IMR-90 (cell line): ENCODE data around the gene FANCL. TPM values are rescaled to one million over a fixed set of nuclear protein-coding genes. Genes with fewer than 3 reads are reported as not detected.

Experiments used
- ATAC-seq: fragments of 200-7000 bp; cut with Tn5 transposase; 2 replicates; pipeline ENCODE4 v1.9.1; 2020; ENCODE audit warnings: low read depth, mild to moderate bottlenecking, moderate library complexity
- BruUV-seq: library from RNA; stranded (reverse); fragments of 400-500 nt; replicated peaks from 2 replicates; lab custom pipeline; 2021; lab: Mats Ljungman, UMichigan
- CTCF ChIA-PET: fragments of 300-600 bp; formaldehyde crosslinking; extraction: SDS; loops from one replicate; lab custom pipeline; 2021; ENCODE audit warnings: antibody characterized with exemption; lab: Yijun Ruan, JAX
- POLR2A ChIA-PET: fragments of 300-600 bp; sonication (Branson Sonifier 250); formaldehyde crosslinking; loops from one replicate; lab custom pipeline; 2022; ENCODE audit warnings: antibody characterized with exemption; ENCODE audit not compliant: unreplicated experiment; lab: Charles Lee
- DNase-seq: peaks from one replicate; pipeline ENCODE4 v3.0.0; 2013
- H2AFZ ChIP-seq: replicated peaks from 2 replicates; pipeline ENCODE3; 2013; ENCODE audit warnings: low read length, mild to moderate bottlenecking; ENCODE audit not compliant: poor library complexity
- H2AK5ac ChIP-seq: 2 replicates; pipeline ENCODE4 v1.6.1; 2013; ENCODE audit warnings: low read depth, low read length, inconsistent platforms
- H2AK9ac ChIP-seq: replicated peaks from 2 replicates; pipeline ENCODE3; 2013; ENCODE audit warnings: mild to moderate bottlenecking, low read depth, low read length, moderate library complexity; ENCODE audit not compliant: poor library complexity
- H2BK120ac ChIP-seq: 2 replicates; pipeline ENCODE4 v1.6.1; 2013; ENCODE audit warnings: low read depth, low read length, inconsistent platforms
- H2BK15ac ChIP-seq: 3 replicates; pipeline ENCODE4 v1.6.1; 2013; ENCODE audit warnings: low read depth, low read length, inconsistent platforms
- H2BK20ac ChIP-seq: 2 replicates; pipeline ENCODE4 v1.6.1; 2013; ENCODE audit warnings: low read depth, mild to moderate bottlenecking, inconsistent platforms, low read length, moderate library complexity
- H2BK5ac ChIP-seq: 2 replicates; pipeline ENCODE4 v1.6.1; 2013; ENCODE audit warnings: mild to moderate bottlenecking, low read depth, low read length, inconsistent platforms; ENCODE audit not compliant: poor library complexity, severe bottlenecking
- H3K14ac ChIP-seq: replicated peaks from 2 replicates; pipeline ENCODE4 v1.6.1; 2013; ENCODE audit warnings: low read depth, low read length, inconsistent platforms
- H3K18ac ChIP-seq: 2 replicates; pipeline ENCODE4 v1.6.1; 2013; ENCODE audit warnings: low read depth, low read length, control low read depth
- H3K23ac ChIP-seq: 2 replicates; pipeline ENCODE4 v1.6.1; 2013; ENCODE audit warnings: low read depth, low read length, inconsistent platforms
- H3K27ac ChIP-seq: 2 replicates; pipeline ENCODE4 v1.5.1; 2013; ENCODE audit warnings: mild to moderate bottlenecking, control low read depth, low read length; ENCODE audit not compliant: insufficient read depth
- H3K27me3 ChIP-seq: 2 replicates; pipeline ENCODE4 v1.6.1; 2013; ENCODE audit warnings: low read length; ENCODE audit not compliant: control insufficient read depth, insufficient read depth
- H3K36me3 ChIP-seq: 2 replicates; pipeline ENCODE4 v1.6.1; 2013; ENCODE audit warnings: low read length, mixed read lengths; ENCODE audit not compliant: control insufficient read depth, insufficient read depth
- H3K4ac ChIP-seq: 2 replicates; pipeline ENCODE4 v1.6.1; 2013; ENCODE audit warnings: low read depth, low read length, inconsistent platforms
- H3K4me1 ChIP-seq: 2 replicates; pipeline ENCODE4 v1.6.1; 2013; ENCODE audit warnings: low read length, mixed read lengths; ENCODE audit not compliant: control insufficient read depth, insufficient read depth
- H3K4me2 ChIP-seq: 2 replicates; pipeline ENCODE4 v1.6.1; 2013; ENCODE audit warnings: low read depth, mild to moderate bottlenecking, control low read depth, low read length, moderate library complexity
- H3K4me3 ChIP-seq: 2 replicates; pipeline ENCODE4 v1.5.1; 2013; ENCODE audit warnings: low read depth, mild to moderate bottlenecking, control low read depth, low read length, moderate library complexity; ENCODE audit not compliant: insufficient read depth
- H3K56ac ChIP-seq: 2 replicates; pipeline ENCODE4 v1.6.1; 2013; ENCODE audit warnings: low read length, inconsistent platforms; ENCODE audit not compliant: insufficient read depth; ENCODE audit errors: extremely low read depth
- H3K79me1 ChIP-seq, 2 experiments: 2 replicates each; pipeline ENCODE4 v1.6.1; 2013; ENCODE audit warnings: low read length in 2 of 2, inconsistent platforms in 1 of 2, low read depth in 1 of 2
- H3K9ac ChIP-seq: 2 replicates; pipeline ENCODE4 v1.6.1; 2013; ENCODE audit warnings: low read depth, low read length, control low read depth
- H3K9me1 ChIP-seq: 2 replicates; pipeline ENCODE4 v1.6.1; 2013; ENCODE audit warnings: low read length, inconsistent platforms; ENCODE audit not compliant: insufficient read depth
- H3K9me3 ChIP-seq: 2 replicates; pipeline ENCODE4 v1.6.1; 2013; ENCODE audit warnings: low read length; ENCODE audit not compliant: control insufficient read depth, insufficient read depth
- H4K20me1 ChIP-seq: 2 replicates; pipeline ENCODE4 v1.6.1; 2013; ENCODE audit warnings: low read length, inconsistent platforms; ENCODE audit not compliant: insufficient read depth
- H4K5ac ChIP-seq: 2 replicates; pipeline ENCODE4 v1.6.1; 2013; ENCODE audit warnings: mild to moderate bottlenecking, low read depth, low read length, control low read depth
- H4K8ac ChIP-seq, 2 experiments: 2 replicates each; pipeline ENCODE4 v1.6.1; 2013; ENCODE audit warnings: low read depth in 2 of 2, low read length in 2 of 2, control low read depth in 1 of 2, inconsistent platforms in 1 of 2
- H4K91ac ChIP-seq: 2 replicates; pipeline ENCODE4 v1.6.1; 2013; ENCODE audit warnings: low read depth, low read length, inconsistent platforms; ENCODE audit not compliant: insufficient read depth
- BHLHE40 ChIP-seq: fragments of 150-350 bp; IDR thresholded peaks from 2 replicates; pipeline ENCODE4 v1.6.1; 2016; ENCODE audit warnings: mild to moderate bottlenecking, low read depth, low read length
- CEBPB ChIP-seq: IDR thresholded peaks from 2 replicates; pipeline ENCODE4 v1.6.1; 2012; ENCODE audit warnings: low read depth, low read length, improper control_type of control experiment
- FOS ChIP-seq: fragments of 150-350 bp; IDR thresholded peaks from 2 replicates; pipeline ENCODE4 v1.6.1; 2016; ENCODE audit warnings: low read depth, low read length
- MAZ ChIP-seq: IDR thresholded peaks from 2 replicates; pipeline ENCODE4 v1.6.1; 2012; ENCODE audit warnings: low read depth, mild to moderate bottlenecking, low read length, improper control_type of control experiment, moderate library complexity, borderline replicate concordance
- NFE2L2 ChIP-seq: fragments of 150-350 bp; IDR thresholded peaks from 2 replicates; pipeline ENCODE4 v1.6.1; 2016; ENCODE audit warnings: low read depth, mild to moderate bottlenecking, low read length
- POLR2A ChIP-seq: IDR thresholded peaks from 2 replicates; pipeline ENCODE4 v1.6.1; 2012; ENCODE audit warnings: mild to moderate bottlenecking, low read depth, low read length
- RAD21 ChIP-seq: IDR thresholded peaks from 2 replicates; pipeline ENCODE4 v1.6.1; 2012; ENCODE audit warnings: low read length, improper control_type of control experiment
- RCOR1 ChIP-seq: IDR thresholded peaks from 2 replicates; pipeline ENCODE4 v1.6.1; 2012; ENCODE audit warnings: mild to moderate bottlenecking, low read length, improper control_type of control experiment; ENCODE audit not compliant: insufficient replicate concordance
- RFX5 ChIP-seq: IDR thresholded peaks from 2 replicates; pipeline ENCODE4 v1.8.0; 2012; ENCODE audit warnings: low read depth, mild to moderate bottlenecking, low read length, moderate library complexity
- SMC3 ChIP-seq: fragments of 150-350 bp; IDR thresholded peaks from 2 replicates; pipeline ENCODE4 v1.6.1; 2016; ENCODE audit warnings: low read depth, mild to moderate bottlenecking, antibody characterized with exemption, low read length, moderate library complexity
- dilution Hi-C: fragments of 300-500 bp; cut with HindIII; formaldehyde crosslinking; loops from one replicate; pipeline ENCODE4 v1.14.3; 2018; ENCODE audit warnings: low sequenced_read_pairs; ENCODE audit not compliant: unreplicated experiment
- in situ Hi-C: fragments of 300-500 bp; cut with MboI; formaldehyde crosslinking; loops from 3 replicates; pipeline ENCODE4 v1.14.3; 2019; ENCODE audit warnings: low sequenced_read_pairs, inconsistent platforms, mixed read lengths
- intact Hi-C: fragments of 100-400 bp; cut with micrococcal nuclease; formaldehyde crosslinking; loops from 2 replicates; pipeline ENCODE4 v1.10.0; 2022
- polyA plus RNA-seq, 3 experiments: library from polyadenylated mRNA; depleted of rRNA; stranded (reverse); fragments of >200 nt; gene quantifications; 2 replicates each; pipeline ENCODE4 v1.2.3, GENCODE V29; 2012; ENCODE audit warnings: low replicate concordance in 1 of 3
- total RNA-seq: library from RNA; depleted of rRNA; stranded (reverse); fragments of >200 nt; gene quantifications from 2 replicates; pipeline ENCODE4 v1.2.3, GENCODE V29; 2012
- TF ChIP-seq, protein P1 (sequence below): conservative IDR thresholded peaks from 2 replicates; pipeline ENCODE4 v1.5.1; 2012; ENCODE audit warnings: mild to moderate bottlenecking, low read depth, low read length, improper control_type of control experiment
- TF ChIP-seq, protein P2 (sequence below): fragments of 150-350 bp; IDR thresholded peaks from 2 replicates; pipeline ENCODE4 v1.6.1; 2017; ENCODE audit warnings: mild to moderate bottlenecking, antibody characterized with exemption, low read length, low read depth
- TF ChIP-seq, protein P3 (sequence below): fragments of 150-350 bp; IDR thresholded peaks from 2 replicates; pipeline ENCODE4 v1.6.1; 2016; ENCODE audit warnings: low read depth, mild to moderate bottlenecking, low read length, moderate library complexity, borderline replicate concordance

Gene FANCL
- total and polyA plus RNA-seq, 2 of the 4 experiments (the other 2 are of a cell fraction): 9.0 to 12.7 TPM

DNA sequence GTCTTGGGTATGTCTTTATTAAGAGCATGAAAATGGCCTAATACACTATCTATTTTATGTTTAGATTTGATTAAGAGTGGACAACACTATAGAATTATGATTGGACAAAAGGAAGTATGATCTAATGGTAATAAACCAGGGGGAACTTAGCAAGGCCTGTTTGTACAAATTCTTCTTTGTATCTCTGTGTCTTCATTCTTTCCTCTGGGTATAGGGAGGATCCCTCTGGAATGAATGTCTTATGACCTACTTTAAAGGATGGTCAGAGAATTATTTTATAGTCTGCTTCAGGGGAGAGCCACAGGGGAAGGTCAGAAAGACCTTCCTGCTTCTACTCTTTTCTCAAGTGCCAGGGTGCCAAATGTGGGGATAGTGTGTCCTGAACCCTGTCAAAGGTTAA lies 42.8 kb upstream of the FANCL start:
- Histone ChIP-seq H3K9me1 (no peaks in the 10 kb centered on the region), H3K9me3 (no peaks in the 10 kb centered on the region), H3K9ac (no peak overlapping the region), H3K14ac (no peak overlapping the region), H4K20me1 (no peaks in the 10 kb centered on the region), H4K8ac (no peak overlapping the region), H3K4me1 (no peaks in the 10 kb centered on the region), H3K4me2 (no peak overlapping the region), H2BK5ac (no peak overlapping the region), H2BK120ac (no peak overlapping the region), H3K4me3 (no peak overlapping the region), H2AK9ac (no peak overlapping the region), H3K4ac (no peak overlapping the region), H2AFZ (no peak overlapping the region), H2BK20ac (no peak overlapping the region), H4K5ac (no peak overlapping the region), H2AK5ac (no peak overlapping the region), H3K23ac (no peak overlapping the region), H3K79me1 (no peaks in the 10 kb centered on the region), H3K27me3 (no peaks in the 10 kb centered on the region), H2BK15ac (no peak overlapping the region), H3K27ac (no peak overlapping the region), H3K36me3 (no peaks in the 10 kb centered on the region), H3K56ac (no peak overlapping the region), H3K18ac (no peak overlapping the region), H4K91ac (no peak overlapping the region)
- BruUV-seq: no TSS peak
- no peak for ATAC-seq
- ChIA-PET CTCF (interaction anchor here (0.6 kb wide), 1 partner anchor 134 kb away, joined by 3 read pairs; no protein-coding TSS in a partner anchor), POLR2A (no interaction called here)
- dilution Hi-C loops: no loop called here
- intact Hi-C loops: no loop called here
- no peak for TF ChIP-seq CEBPB
- TF ChIP-seq MAZ: no peak
- TF ChIP-seq RAD21: no peak
- no peak for TF ChIP-seq BHLHE40
- TF ChIP-seq SMC3: no peak
- TF ChIP-seq RCOR1: no peak
- TF ChIP-seq, protein P1, sequence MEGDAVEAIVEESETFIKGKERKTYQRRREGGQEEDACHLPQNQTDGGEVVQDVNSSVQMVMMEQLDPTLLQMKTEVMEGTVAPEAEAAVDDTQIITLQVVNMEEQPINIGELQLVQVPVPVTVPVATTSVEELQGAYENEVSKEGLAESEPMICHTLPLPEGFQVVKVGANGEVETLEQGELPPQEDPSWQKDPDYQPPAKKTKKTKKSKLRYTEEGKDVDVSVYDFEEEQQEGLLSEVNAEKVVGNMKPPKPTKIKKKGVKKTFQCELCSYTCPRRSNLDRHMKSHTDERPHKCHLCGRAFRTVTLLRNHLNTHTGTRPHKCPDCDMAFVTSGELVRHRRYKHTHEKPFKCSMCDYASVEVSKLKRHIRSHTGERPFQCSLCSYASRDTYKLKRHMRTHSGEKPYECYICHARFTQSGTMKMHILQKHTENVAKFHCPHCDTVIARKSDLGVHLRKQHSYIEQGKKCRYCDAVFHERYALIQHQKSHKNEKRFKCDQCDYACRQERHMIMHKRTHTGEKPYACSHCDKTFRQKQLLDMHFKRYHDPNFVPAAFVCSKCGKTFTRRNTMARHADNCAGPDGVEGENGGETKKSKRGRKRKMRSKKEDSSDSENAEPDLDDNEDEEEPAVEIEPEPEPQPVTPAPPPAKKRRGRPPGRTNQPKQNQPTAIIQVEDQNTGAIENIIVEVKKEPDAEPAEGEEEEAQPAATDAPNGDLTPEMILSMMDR: no peak
- no peak for TF ChIP-seq NFE2L2
- no peak for TF ChIP-seq POLR2A
- no peak for TF ChIP-seq FOS
- TF ChIP-seq, protein P2, sequence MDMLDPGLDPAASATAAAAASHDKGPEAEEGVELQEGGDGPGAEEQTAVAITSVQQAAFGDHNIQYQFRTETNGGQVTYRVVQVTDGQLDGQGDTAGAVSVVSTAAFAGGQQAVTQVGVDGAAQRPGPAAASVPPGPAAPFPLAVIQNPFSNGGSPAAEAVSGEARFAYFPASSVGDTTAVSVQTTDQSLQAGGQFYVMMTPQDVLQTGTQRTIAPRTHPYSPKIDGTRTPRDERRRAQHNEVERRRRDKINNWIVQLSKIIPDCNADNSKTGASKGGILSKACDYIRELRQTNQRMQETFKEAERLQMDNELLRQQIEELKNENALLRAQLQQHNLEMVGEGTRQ: no peak
- TF ChIP-seq, protein P3, sequence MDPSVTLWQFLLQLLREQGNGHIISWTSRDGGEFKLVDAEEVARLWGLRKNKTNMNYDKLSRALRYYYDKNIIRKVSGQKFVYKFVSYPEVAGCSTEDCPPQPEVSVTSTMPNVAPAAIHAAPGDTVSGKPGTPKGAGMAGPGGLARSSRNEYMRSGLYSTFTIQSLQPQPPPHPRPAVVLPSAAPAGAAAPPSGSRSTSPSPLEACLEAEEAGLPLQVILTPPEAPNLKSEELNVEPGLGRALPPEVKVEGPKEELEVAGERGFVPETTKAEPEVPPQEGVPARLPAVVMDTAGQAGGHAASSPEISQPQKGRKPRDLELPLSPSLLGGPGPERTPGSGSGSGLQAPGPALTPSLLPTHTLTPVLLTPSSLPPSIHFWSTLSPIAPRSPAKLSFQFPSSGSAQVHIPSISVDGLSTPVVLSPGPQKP: no peak
- TF ChIP-seq RFX5: no peak
- in situ Hi-C loops: no loop called here
- no peak for DNase-seq
